Activated CD8-positive, alpha-beta T cell treated with anti-CD3 and anti-CD28 coated beads for 36 hours (primary cell): ENCODE results near the gene PGLYRP3. TPM values are rescaled to one million over a fixed set of nuclear protein-coding genes. Genes with fewer than 3 reads are reported as not detected.

ENCODE experiments used
- ATAC-seq: fragments of 200-7000 bp; cut with Tn5 transposase; one replicate; pipeline ENCODE4 v1.10.0; 2021; ENCODE audit warnings: mild to moderate bottlenecking, moderate library complexity
- CTCF ChIA-PET: fragments of 350-600 bp; sonication (Branson Sonifier 250); formaldehyde crosslinking; loops from one replicate; lab custom pipeline; 2021; ENCODE audit warnings: antibody characterized with exemption; lab: Charles Lee
- POLR2A ChIA-PET: fragments of 350-600 bp; sonication (Branson Sonifier 250); formaldehyde crosslinking; loops from one replicate; lab custom pipeline; 2021; ENCODE audit warnings: antibody characterized with exemption; lab: Charles Lee
- DNase-seq: peaks from one replicate; pipeline ENCODE4 v3.0.0-alpha.2; 2020
- H3K27ac Mint-ChIP-seq: one replicate; pipeline ENCODE4 v1.8.0; 2021; ENCODE audit warnings: mild to moderate bottlenecking, mixed read lengths
- H3K27me3 Mint-ChIP-seq: one replicate; pipeline ENCODE4 v1.8.0; 2021; ENCODE audit warnings: mixed read lengths
- H3K36me3 Mint-ChIP-seq: one replicate; pipeline ENCODE4 v1.8.0; 2021; ENCODE audit warnings: low read depth, mixed read lengths
- H3K4me1 Mint-ChIP-seq: one replicate; pipeline ENCODE4 v1.8.0; 2021; ENCODE audit warnings: low read depth, mixed read lengths
- H3K4me3 Mint-ChIP-seq: one replicate; pipeline ENCODE4 v1.8.0; 2021; ENCODE audit warnings: mild to moderate bottlenecking, moderate library complexity, mixed read lengths
- H3K9me3 Mint-ChIP-seq: one replicate; pipeline ENCODE4 v1.8.0; 2021; ENCODE audit warnings: mixed read lengths
- intact Hi-C: fragments of 100-400 bp; cut with micrococcal nuclease; formaldehyde crosslinking; loops from one replicate; pipeline ENCODE4 v1.10.0; 2022
- total RNA-seq, 2 experiments: library from RNA; stranded (reverse); gene quantifications; one replicate each; pipeline ENCODE4 v1.2.3, GENCODE V29; 2021
- TF ChIP-seq, protein P1 (sequence below): fragments of 200-600 bp; IDR thresholded peaks from one replicate; pipeline ENCODE4 v1.8.0; 2022; ENCODE audit warnings: antibody characterized with exemption, mild to moderate bottlenecking

PGLYRP3 gene
- total RNA-seq, 2 experiments from 2014 or later: not detected

- Mint-ChIP-seq H3K9me3 (no peaks in the 10 kb centered on the region), H3K36me3 (no peaks in the 10 kb centered on the region), H3K27ac (no peak overlapping the region), H3K27me3 (peaks cover 6% of the 10 kb centered on the region), H3K4me3 (no peak overlapping the region), H3K4me1 (peaks cover 12% of the 10 kb centered on the region)
- ChIA-PET POLR2A (no interaction called here), CTCF (no interaction called here)
- TF ChIP-seq, protein P1, sequence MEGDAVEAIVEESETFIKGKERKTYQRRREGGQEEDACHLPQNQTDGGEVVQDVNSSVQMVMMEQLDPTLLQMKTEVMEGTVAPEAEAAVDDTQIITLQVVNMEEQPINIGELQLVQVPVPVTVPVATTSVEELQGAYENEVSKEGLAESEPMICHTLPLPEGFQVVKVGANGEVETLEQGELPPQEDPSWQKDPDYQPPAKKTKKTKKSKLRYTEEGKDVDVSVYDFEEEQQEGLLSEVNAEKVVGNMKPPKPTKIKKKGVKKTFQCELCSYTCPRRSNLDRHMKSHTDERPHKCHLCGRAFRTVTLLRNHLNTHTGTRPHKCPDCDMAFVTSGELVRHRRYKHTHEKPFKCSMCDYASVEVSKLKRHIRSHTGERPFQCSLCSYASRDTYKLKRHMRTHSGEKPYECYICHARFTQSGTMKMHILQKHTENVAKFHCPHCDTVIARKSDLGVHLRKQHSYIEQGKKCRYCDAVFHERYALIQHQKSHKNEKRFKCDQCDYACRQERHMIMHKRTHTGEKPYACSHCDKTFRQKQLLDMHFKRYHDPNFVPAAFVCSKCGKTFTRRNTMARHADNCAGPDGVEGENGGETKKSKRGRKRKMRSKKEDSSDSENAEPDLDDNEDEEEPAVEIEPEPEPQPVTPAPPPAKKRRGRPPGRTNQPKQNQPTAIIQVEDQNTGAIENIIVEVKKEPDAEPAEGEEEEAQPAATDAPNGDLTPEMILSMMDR: no peak
- DNase-seq: no peak
- intact Hi-C loops: no loop called here
- no peak for ATAC-seq
Measured at GRCh38 chr1:153292740-153293479, 19.8 kb downstream of the PGLYRP3 start.

- Mint-ChIP-seq H3K4me3 (no peak overlapping the region), H3K27me3 (peaks cover 6% of the 10 kb centered on the region), H3K36me3 (no peaks in the 10 kb centered on the region), H3K9me3 (no peaks in the 10 kb centered on the region), H3K27ac (no peak overlapping the region), H3K4me1 (peaks cover 12% of the 10 kb centered on the region)
- ChIA-PET POLR2A (no interaction called here), CTCF (interaction anchor here (0.9 kb wide), 1 partner anchor 10 kb away, joined by 3 read pairs; no protein-coding TSS in a partner anchor)
- TF ChIP-seq, protein P1: no peak
- no peak for DNase-seq
- no peak for ATAC-seq
- intact Hi-C loops: no loop called here
Measured at GRCh38 chr1:153292185-153292584, 20.6 kb downstream of the PGLYRP3 start.

GRCh38 chr1:153291514-153291913, 21.2 kb downstream of the PGLYRP3 start:
- DNase-seq (peak; percentile 9), ATAC-seq (peak; percentile 34)
- Mint-ChIP-seq H3K27me3 (peaks cover 6% of the 10 kb centered on the region), H3K27ac (no peak overlapping the region), H3K9me3 (no peaks in the 10 kb centered on the region), H3K36me3 (no peaks in the 10 kb centered on the region), H3K4me1 (peaks cover 12% of the 10 kb centered on the region), H3K4me3 (no peak overlapping the region)
- TF ChIP-seq, protein P1: no peak
- ChIA-PET POLR2A (no interaction called here), CTCF (interaction anchor here (0.9 kb wide), 1 partner anchor 11 kb away, joined by 3 read pairs; no protein-coding TSS in a partner anchor)
- intact Hi-C loops: no loop called here

GRCh38 chr1:153288634-153289275, 24.0 kb downstream of the PGLYRP3 start:
- peaks cover 7% of the 10 kb centered on the region for H3K4me1 Mint-ChIP-seq
- CTCF ChIA-PET: interaction anchor here (0.7 to 2.6 kb wide), 11 partner anchors 8 to 96 kb away, joined by 3 to 7 read pairs (median 4); no protein-coding TSS in a partner anchor
- intact Hi-C loops: no loop called here
- ATAC-seq: peak; percentile 51
- POLR2A ChIA-PET: no interaction called here
- H3K36me3 Mint-ChIP-seq: no peaks in the 10 kb centered on the region
- H3K4me3 Mint-ChIP-seq: no peak overlapping the region
- TF ChIP-seq, protein P1: peak; percentile 62
- peak; percentile 21 for DNase-seq
- no peaks in the 10 kb centered on the region for H3K9me3 Mint-ChIP-seq
- peaks cover 4% of the 10 kb centered on the region for H3K27me3 Mint-ChIP-seq
- H3K27ac Mint-ChIP-seq: no peak overlapping the region

DNA sequence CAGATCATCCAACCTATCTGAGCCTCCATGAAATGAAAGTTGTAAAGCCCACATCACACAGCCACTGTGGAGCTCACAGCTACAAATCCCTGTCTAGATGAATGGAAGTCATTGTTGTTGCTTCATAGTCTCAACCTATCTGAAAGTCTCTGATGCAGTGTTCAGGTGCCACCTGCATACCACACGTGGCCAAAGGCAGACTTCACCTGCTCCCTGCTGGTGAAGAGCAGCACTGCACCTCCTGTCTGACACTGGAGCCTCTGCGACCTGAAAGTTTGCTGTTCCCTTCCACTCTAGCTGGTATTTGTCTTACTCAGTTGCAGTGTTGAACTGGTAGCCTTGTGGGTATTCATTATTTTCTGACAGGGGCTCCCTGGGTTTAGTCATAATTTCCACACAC, 34.9 kb downstream of the PGLYRP3 start:
- Mint-ChIP-seq H3K4me1 (no peaks in the 10 kb centered on the region), H3K36me3 (no peaks in the 10 kb centered on the region), H3K9me3 (no peaks in the 10 kb centered on the region), H3K4me3 (no peak overlapping the region), H3K27ac (no peak overlapping the region), H3K27me3 (peaks cover 19% of the 10 kb centered on the region)
- CTCF ChIA-PET: interaction anchor here (1.2 to 1.5 kb wide), 2 partner anchors 9 to 30 kb away, joined by 3 to 7 read pairs; no protein-coding TSS in a partner anchor
- TF ChIP-seq, protein P1: peak; percentile 81
- intact Hi-C loops: no loop called here
- POLR2A ChIA-PET: no interaction called here
- DNase-seq (peak; percentile 65), ATAC-seq (peak; percentile 76)
